ENCODE results near the gene GRM4. TPM values are rescaled to one million over a fixed set of nuclear protein-coding genes. Genes with fewer than 3 reads are reported as not detected.

The GRM4 gene
- total and polyA plus RNA-seq, 10 of the 15 experiments (the other 5 are each of a cell fraction or from before 2014, with no cell fraction given) = 0.01 to 0.31 (median 0.05) TPM; not detected in 2

GRCh38 chr6:34106421-34106820 lies 39.5 kb downstream of the GRM4 start:
- in situ Hi-C loops (cut with MboI) (no loop called here), intact Hi-C loops (cut with micrococcal nuclease; ENCODE audit: unreplicated experiment) (no loop called here)
- Histone ChIP-seq H3K4me2 (ENCODE audit: control insufficient read depth, insufficient read depth) (no peak overlapping the region), H3K9me3 (replicated peaks; ENCODE audit: control insufficient read depth, insufficient read depth, low read length) (no peaks in the 10 kb centered on the region), H4K20me1 (ENCODE audit: control insufficient read depth, insufficient read depth) (no peaks in the 10 kb centered on the region), H3K36me3 (ENCODE audit: control insufficient read depth in 2 of 2, insufficient read depth in 2 of 2, low read length in 1 of 2) (no peaks in the 10 kb centered on the region), H3K27me3 (replicated peaks in 1 of 2; ENCODE audit: control insufficient read depth in 2 of 2, insufficient read depth in 2 of 2, low read length in 1 of 2) (peaks cover 0 to 10% of the 10 kb centered on the region in 2 experiments; a peak in 3 of 4 replicates), H3K4me1 (ENCODE audit: control insufficient read depth, insufficient read depth, low read length) (no peaks in the 10 kb centered on the region), H3K9ac (ENCODE audit: control insufficient read depth, insufficient read depth, low read length) (no peak overlapping the region), H2AFZ (ENCODE audit: control insufficient read depth, low read depth, low read length) (no peak overlapping the region), H3K4me3 (no peak overlapping the region), H3K79me2 (ENCODE audit: control insufficient read depth, insufficient read depth, low read length) (no peaks in the 10 kb centered on the region), H3K27ac (ENCODE audit: control insufficient read depth, insufficient read depth) (no peak overlapping the region)
- WGBS (ENCODE audit: insufficient coverage, insufficient replicate concordance, low lambda C conversion rate, missing lambda C conversion rate) = 8% methylated on average over 6 of the region's 6 CpGs
- ATAC-seq = no peak
- POLR2A ChIA-PET = no interaction called here
- SMC1A ChIA-PET (ENCODE audit: uncharacterized antibody, unreplicated experiment) = no interaction called here
- FAIRE-seq = no peak
- no TSS peak for BruUV-seq (replicated peaks)
- CTCF ChIA-PET = no interaction called here
- no peak for DNase-seq (ENCODE audit: low read depth, low spot score)
- TF ChIP-seq SIX5 (IDR thresholded peaks at IDR 0.05; ENCODE audit: low read depth, low read length, severe bottlenecking) (no peak), CBX3 (IDR thresholded peaks at IDR 0.05; ENCODE audit: borderline replicate concordance, low read depth) (no peak), MYB (IDR thresholded peaks at IDR 0.05; ENCODE audit: borderline replicate concordance, low read depth, low read length) (no peak), ZNF622 (IDR thresholded peaks at IDR 0.05) (no peak), ZBTB11 (CRISPR knock-in tag; IDR thresholded peaks at IDR 0.05) (no peak), FOXM1 (IDR thresholded peaks at IDR 0.05; ENCODE audit: low read depth, low read length) (no peak), SMC3 (IDR thresholded peaks at IDR 0.05; ENCODE audit: borderline replicate concordance, low read length) (no peak)
- RAD21 ChIA-PET (ENCODE audit: unreplicated experiment) = no interaction called here

Measured in GM12878 (cell line).